CD4-positive, alpha-beta T cell treated with Interleukin-1 beta for 1 hour (primary cell): ENCODE results near the gene ANO9.

Experiments used
- DNase-seq, 2 donors: peaks; one replicate each; pipeline ENCODE4 v3.0.0-alpha.2; 2020 to 2022

Gene ANO9

GRCh38 chr11:380491-380890, 61.3 kb downstream of the ANO9 start:
- no peak for DNase-seq

- no peak for DNase-seq
Observed at GRCh38 chr11:380095-380480, 61.7 kb downstream of the ANO9 start.

GRCh38 chr11:379205-380094, 62.4 kb downstream of the ANO9 start:
- DNase-seq, result no peak

GRCh38 chr11:377883-378500, 63.8 kb downstream of the ANO9 start:
- DNase-seq, result no peak

GRCh38 chr11:377174-377865, 64.5 kb downstream of the ANO9 start:
- no peak for DNase-seq

- DNase-seq, result no peak
Observed at GRCh38 chr11:376531-377173, 65.2 kb downstream of the ANO9 start.

GRCh38 chr11:375065-376025, 66.5 kb downstream of the ANO9 start:
- DNase-seq, result no peak

GRCh38 chr11:373716-374551, 67.9 kb downstream of the ANO9 start:
- no peak for DNase-seq

GRCh38 chr11:372809-373715, 68.7 kb downstream of the ANO9 start:
- no peak for DNase-seq

GRCh38 chr11:371716-372590, 69.9 kb downstream of the ANO9 start:
- no peak for DNase-seq

- no peak for DNase-seq
Observed at GRCh38 chr11:371051-371450, 70.8 kb downstream of the ANO9 start.

GRCh38 chr11:370070-370941, 71.5 kb downstream of the ANO9 start:
- DNase-seq, result no peak

- DNase-seq, result peak; percentile 19 to 31
Observed at GRCh38 chr11:369336-370018, 72.3 kb downstream of the ANO9 start, which contains the start of gene B4GALNT4. B4GALNT4 (plus strand) TSS chr11:369499; CDS start chr11:369804, 305 bp downstream.

GRCh38 chr11:368414-369335, 73.1 kb downstream of the ANO9 start:
- no peak for DNase-seq

- DNase-seq, result no peak
Observed at GRCh38 chr11:367956-368413, 73.8 kb downstream of the ANO9 start.
